Central memory CD4-positive, alpha-beta T cell (primary cell): ENCODE data around the gene RTL3.
"Not testable (repeated sequence)": the region's sequence is repeated elsewhere in the genome, so short reads cannot be mapped to it uniquely, and the experiment has no call there.

Source experiments
- DNase-seq: peaks from one replicate; pipeline ENCODE4 v3.0.0; 2022
- total RNA-seq, 3 experiments: gene quantifications; one replicate each; lab custom pipeline; 2026; lab: John Stamatoyannopoulos, UW

RTL3 gene, protein sequence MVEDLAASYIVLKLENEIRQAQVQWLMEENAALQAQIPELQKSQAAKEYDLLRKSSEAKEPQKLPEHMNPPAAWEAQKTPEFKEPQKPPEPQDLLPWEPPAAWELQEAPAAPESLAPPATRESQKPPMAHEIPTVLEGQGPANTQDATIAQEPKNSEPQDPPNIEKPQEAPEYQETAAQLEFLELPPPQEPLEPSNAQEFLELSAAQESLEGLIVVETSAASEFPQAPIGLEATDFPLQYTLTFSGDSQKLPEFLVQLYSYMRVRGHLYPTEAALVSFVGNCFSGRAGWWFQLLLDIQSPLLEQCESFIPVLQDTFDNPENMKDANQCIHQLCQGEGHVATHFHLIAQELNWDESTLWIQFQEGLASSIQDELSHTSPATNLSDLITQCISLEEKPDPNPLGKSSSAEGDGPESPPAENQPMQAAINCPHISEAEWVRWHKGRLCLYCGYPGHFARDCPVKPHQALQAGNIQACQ
- 0 reads per million in 3 experiments for total RNA-seq

DNA sequence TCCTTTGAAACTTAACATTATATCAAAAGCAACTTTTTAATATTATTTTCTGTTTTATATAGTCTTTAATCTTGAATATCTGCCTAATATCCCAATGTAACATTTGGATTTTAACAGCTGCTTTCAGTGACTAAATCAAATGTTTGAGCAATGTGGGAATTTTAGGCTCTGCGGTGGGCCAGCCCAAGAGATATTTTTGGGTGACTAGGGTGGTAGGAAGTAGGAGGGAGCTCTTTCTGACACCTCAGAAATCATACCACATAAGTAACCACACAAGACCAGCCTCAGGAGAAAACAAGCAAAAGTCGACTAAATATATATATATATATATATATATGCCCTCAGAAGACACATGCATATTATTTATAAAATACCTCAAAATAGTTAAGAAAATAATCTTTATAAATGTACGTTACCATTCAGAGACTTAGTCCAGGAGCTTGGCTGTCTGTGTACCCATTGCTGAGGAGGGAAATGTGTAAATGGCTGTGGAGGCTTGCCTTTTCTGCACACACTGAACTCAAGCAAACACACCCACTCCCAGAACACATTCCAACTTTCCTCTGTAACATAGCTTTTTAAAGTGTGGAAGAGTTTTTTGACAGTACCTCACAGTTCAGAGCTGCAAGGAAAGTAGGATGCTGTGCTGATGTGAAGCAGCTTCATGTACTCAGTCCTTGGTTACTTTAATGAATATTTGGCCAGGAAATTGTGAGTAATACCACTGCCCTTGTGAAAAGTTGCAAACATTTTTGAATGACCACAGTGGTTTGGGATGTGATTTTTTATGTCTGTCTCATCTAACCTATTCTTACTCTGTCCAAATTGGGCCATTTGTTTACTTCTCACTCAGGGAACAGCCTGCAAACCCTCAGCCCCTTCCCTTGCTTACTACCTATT, at the start of gene RTL3:
RTL3 (minus strand) TSS at position 484 of the 900 bp plus-strand sequence. CDS start 908 bp downstream, outside the sequence.
- no peak for DNase-seq

DNA sequence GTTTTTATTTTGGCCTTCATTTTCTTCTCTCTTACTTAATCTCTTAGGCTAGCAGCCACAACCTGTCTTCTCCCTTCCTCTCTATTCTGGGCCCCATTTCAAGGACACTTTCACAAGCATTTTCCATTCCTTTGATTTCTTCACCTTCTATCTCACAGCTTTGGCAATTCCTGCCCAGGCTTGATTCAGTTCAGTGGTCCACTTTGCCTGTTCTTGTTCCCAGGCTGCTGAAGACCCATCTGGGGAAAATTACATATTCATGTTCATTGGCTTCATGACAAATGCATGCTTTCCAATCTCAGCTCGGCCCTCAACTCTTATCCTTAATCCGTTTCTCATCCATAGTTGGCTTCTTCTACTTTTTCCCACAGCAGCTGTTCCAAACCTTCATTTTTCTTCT, 49.7 kb upstream of the RTL3 start:
- no peak for DNase-seq

DNA sequence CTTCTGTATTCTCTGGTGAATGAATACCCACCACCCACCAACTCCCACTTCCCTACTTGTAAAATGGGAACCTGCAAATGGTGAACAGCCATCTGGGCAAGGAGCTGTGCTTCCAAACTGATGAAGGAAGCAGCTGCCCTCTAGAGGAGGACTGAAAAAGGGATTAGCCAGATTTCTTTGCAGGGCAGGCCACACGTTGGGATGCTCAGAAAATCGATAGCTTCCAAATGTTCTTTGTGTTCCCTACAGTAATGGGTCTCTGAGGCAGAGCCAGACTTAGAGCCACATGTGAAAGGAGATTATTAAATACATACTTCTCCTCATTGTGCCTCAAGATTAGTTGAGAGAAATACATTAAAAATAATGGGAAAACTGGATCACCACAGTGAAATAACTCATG, 49.1 kb upstream of the RTL3 start:
- DNase-seq, result no peak

DNA sequence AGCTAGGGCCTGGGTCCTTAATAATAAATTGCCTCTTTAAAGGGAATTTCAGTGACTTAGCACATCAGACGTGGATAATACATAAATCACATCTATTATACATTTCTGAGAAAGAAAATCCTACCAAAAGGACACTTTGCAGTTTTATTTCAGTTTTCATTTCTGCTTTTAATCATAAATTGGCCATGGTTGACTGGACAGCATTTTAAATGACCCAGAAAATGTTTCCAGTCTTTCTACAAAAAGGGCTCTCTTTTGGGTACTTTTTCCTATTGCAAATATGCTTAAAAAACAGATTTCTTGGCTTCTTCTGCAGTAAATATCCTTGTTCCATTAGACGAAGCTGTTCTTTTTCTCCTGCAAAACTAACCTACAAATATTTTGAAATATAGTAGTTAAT, 46.9 kb upstream of the RTL3 start:
- no peak for DNase-seq

DNA sequence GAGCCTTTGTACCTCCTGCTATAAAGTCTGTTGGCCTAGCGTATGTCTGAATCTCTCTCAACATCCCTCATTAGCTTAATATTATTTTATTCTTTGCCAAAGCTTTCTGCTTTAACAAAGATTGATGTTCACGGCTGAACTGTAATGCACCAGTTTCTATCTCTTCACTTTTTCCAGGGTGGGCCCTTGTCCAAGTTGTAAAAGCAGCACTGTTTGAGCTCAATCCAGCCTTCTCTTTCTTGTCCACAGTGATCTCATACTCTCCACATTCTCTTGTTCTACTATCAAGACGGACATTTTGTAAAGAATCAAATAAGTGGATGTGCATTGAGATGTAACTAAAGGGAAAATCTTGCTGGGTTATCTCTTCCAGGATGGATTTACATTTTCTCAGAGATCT, 34.4 kb upstream of the RTL3 start:
- no peak for DNase-seq

DNA sequence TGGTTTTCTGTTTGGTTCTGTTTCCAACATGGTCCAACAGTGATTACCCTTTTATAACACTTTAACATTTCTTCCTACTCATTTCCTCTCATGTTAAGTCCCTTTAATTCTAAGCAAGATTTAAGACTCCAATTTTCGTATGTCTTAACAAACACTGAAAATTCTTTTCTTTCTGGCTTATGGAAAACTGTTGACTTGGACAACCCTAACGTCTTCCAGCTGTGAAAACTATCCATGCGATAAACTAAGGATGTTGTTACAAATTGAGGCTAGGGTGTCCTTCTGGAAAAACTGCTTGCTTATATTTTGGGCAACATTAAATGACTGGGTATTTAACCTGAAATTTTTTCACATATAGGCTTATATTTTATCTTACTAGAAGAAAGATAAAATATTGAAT, 33.9 kb upstream of the RTL3 start:
- no peak for DNase-seq

DNA sequence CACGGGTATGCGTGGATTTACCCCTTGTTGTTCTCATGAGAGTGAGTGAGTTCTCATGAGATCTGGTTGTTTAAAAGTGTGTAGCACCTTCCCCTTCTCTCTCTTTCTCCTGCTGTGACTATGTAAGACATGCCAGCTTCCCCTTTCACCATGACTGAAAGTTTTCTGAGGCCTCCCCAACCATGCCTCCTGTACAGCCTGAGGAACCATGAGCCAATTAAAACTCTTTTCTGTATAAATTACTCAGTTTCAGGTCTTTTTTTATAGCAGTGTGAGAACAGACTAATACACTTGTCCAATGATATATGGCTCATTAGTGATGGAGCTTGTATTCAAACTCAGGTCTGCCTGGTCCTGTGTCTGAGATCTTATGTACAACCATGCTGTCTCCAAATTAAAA, 28.5 kb upstream of the RTL3 start:
- DNase-seq, result no peak

DNA sequence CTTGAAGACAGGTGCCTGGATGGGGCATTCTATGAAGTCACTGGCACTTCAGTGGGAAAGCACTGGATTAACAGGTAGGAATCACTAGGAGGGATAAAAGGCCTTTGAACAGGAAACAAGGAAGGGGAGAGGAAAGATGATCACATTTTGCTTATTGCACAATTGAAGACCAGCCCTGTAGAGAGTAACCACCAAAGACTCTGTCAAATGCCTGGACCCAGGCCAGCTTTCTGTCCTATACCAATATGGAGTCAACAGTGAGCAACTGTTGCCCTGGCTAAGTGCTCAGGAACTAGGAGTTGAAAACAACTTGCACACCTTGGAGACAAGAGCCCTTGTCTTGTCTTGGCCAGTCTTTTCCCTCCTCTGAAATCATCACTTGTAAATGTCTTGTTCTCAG, 14.1 kb upstream of the RTL3 start:
- DNase-seq, result no peak

DNA sequence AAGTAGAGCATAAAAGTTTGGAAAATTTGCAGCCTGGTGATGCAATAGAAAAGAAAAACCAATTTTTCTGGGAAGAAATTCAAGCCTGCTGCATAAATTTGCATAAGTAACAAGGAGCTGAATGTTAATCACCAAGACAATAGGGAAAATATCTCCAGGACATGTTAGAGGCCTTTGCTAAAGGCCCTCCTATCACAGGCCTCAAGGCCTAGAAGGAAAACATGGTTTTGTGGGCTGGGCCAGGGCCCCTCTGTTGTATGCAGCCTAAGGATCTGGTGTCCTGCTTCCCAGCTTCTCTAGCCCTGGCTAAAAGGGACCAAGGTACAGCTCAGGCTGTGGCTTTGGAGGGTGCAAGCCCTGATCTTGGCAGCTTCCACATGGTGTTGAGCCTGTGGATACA, 6.2 kb upstream of the RTL3 start:
- no peak for DNase-seq

DNA sequence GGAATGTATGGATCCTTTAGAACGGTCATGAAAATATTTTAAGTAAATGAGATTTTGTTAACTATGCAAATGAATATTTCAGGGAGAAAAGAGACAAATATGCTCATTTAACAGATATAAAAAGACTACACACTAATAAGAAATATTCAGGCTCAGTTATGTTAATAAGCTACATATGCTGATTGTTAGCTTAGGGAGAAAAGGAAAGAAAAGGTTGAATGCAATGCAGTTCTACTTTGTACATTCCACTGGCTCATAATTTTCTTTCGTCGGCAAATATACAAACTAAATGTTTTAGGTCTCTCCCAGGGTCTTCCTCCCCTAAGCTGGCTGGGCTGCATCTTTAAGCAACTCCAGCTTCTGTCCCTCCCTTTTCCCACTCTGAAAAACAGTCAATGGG, 2.7 kb upstream of the RTL3 start:
- no peak for DNase-seq

DNA sequence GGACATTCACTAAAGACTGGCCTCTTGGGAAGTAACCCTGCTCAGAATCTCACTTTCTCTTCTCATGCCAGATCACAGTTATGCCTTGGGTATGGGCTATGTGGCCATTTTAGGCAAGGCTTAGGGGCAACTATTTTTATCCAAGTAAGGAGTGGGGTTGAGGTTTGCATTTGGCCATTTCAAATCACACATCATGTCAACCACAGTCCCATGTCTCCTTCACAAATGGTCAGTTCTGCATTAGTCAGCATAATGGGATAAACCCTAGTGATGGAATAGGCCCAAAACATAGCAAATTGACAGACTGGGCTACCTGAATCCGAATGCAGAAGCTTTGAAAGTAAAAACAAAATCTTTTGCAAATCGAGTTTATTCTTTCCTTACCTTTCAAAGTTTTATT, 827 bp upstream of the RTL3 start:
- DNase-seq, result no peak

DNA sequence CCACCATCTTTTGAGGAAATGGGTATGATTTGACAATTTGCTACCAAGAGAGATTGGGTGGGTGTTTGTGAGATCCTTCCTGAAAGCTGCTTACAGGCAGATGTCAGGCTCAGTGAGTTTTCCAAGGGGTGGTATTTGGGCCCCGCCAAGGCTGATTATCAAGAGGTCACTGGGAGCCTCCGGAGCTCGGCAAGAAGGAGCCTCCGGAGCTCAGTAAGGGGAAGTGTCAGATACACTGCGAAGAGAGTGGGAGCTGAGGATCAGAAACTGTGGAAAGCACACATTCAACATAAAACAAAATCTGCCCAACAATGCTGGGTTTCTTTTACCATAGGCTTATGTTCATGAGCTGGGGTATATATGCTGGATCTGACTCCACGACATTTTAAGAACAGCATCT, 714 bp downstream of the RTL3 start:
- no peak for DNase-seq

DNA sequence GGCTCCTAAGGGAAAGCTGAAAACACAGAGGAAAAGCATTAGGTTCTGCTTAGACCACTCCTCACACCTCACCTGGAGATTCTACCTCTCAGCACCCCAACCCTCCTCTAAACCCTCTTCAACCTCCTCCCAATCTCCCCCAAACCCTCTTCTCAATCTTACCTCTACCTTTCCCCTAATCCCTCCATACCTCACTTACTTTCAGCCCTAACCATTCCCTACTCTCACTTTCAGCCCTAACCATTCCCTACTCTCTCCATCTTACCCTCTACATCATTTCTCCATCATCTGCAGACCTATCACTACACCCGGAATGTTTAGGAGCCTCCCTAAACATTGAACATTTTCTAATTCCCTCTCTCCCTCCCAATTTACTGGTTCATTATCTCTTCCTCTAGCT, 3.5 kb downstream of the RTL3 start:
- no peak for DNase-seq

DNA sequence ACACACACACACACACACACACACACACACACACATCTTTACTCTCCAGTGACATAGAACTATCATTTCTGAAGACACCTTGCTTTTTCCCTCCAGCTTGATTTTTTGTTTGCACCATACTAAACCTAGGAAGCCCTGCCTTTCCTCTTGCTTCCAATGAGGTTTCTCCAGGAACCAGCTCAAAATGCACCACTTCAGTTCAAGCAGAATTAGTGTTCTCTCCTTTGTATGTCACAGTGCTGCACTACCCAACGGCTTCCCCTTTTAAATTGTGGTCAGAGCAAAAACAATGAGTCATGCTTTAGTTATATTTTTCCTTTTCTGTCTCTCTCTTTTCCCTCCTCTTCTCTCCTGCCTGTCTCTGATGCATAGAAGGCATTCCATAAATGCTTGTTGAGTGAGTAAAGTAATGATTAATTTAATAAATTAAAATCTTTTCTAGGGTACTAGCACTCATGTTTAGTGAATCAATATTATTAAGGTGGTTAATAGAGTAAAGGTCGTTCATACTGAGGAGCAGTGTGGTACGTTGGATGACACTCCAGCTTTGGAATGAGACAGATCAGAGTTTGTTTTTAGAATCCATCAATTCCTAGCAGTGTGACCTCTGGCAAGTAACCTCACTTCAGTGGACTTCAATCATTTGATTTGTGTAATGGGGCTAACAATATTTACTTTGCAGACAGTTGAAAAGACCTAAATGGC, 5.9 kb downstream of the RTL3 start:
- DNase-seq, result no peak

DNA sequence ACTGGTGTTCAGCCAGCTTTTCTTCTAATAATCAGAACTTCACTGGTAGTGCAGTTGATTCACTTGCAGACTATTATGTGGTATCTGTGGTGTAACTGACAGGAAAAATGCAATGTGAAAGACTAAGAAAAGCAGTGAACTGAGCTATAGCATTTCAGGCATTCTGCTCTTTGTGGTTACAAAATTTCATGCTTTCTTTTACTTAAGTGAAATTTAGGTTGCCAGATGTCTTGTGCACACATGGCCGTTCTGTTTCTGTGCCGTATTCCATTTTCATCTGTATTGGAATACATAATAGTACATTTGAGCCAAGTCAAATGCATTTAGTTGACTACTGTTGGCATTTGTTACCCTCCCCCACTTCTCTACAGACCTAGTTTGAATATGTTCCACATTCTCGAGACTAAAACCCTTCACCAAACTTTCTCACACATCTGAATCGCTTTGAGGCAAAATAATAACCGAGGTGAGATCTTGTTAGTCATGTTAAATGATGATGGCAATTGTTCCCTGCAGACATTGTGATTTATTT, 8.2 kb downstream of the RTL3 start:
- DNase-seq, result no peak

DNA sequence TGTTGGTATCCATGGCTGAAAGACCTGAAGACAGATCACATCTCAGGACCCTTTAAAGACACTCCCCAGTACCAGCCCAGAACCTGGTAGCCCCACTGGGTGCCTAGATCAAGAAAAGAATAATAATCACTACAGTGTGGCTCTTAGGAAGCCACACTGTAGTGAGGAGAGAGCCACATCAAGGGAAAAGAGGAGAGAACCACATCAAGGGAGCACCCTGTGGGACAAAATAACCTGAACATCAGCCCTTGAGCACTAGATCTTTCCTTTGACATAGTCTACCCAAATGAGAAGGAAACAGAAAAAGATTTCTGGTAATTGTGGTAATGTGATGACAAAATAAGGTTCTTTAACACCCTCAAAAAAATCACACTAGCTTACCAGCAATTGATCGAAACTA, 15.3 kb downstream of the RTL3 start:
- peak; percentile 50 for DNase-seq

DNA sequence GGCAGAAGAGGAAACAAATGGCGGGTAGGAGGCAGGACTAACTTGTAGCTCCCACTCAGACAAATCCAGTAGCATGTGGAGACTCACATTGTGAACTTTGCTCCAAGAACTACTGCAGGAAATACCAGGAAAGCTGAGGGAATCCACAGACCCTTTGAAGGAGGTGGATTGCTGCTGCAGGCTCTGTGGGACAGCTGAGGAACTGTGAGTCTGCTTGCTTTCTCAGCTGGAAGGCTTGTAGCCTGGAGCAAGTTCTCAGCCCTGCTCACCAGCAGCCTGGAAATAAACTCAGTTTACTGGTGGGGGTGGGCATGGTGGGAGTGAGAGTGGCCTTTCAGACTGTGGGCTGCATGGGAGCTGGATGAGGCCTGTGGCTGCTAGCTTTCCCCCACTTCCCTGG, 16.0 kb downstream of the RTL3 start:
- DNase-seq, result no peak

DNA sequence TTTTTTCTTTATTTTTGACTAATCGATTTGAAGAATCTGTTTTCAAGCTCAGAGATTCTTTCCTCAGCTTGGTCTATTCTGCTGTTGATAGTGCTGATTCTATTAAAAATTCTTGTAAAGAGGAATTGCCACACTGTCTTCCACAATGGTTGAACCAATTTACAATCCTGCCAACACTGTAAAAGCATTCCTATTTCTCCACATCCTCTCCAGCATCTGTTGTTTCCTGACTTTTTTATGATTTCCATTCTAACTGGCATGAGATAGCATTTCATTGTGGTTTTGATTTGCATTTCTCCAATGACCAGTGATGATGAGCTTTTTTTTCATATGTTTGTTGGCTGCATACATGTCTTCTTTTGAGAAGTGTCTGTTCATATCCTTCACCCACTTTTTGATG, 23.0 kb downstream of the RTL3 start:
- not testable (repeated sequence) for DNase-seq

DNA sequence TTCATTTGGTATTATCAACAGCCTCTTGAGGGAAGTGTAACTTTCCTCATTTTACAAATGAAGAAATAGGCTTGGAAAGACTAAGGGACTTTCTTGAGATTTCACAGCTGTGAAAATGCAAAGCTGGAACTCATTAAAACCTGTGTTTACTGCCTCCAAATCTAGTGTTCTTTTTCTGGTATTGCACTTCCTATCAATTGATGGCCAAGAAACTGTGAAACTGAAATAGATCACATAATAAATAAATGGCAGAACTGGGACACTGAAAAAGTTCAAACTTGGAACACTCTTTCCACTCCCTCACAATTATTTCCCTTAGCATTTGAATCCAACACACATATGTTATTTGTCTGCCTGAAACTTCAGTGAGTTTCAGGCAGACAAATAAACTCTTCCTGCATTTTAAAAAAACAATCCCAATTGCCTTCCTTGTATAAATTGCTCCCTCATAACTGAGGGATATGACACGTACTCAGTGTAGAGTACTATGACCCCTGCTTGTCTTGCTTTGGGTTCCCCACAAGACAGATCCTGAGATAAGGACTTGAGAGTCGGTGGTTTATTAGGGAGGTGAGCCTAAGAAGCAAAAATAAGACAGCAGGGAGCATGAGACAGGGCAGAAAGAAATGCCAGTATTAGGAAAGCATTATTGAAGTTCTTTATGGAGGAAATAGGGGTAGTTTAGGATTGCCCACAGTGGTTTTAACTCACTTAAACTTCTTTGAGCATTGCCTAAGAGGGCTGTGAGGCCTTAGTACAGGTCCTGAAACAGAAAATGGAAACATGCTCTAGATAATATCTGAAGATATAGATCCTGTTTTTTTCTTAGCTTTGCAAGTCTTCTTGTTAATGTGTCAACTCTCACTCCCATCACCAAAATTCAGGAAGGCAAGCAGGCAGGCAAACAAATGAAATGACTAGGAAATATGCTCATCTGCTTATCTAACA, 33.9 kb downstream of the RTL3 start:
- no peak for DNase-seq

DNA sequence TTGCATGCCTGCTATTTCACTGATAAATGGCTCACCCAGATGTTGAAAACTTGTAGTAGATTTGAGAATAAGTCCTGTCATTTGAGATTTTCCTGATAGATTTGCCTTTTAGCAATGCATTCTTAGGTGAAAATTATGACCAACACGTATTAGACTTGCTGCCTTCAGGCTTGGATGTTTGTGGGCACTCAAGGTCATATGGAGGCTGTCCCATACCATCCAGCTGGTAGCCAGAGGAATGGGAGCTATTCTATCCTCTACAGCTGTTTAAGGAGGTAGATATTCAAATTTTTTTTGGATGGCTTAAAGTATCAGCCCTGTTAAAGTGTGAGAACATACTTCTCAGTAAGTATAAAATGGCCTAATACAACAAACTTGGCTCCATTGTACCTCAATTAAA, 34.7 kb downstream of the RTL3 start:
- no peak for DNase-seq

DNA sequence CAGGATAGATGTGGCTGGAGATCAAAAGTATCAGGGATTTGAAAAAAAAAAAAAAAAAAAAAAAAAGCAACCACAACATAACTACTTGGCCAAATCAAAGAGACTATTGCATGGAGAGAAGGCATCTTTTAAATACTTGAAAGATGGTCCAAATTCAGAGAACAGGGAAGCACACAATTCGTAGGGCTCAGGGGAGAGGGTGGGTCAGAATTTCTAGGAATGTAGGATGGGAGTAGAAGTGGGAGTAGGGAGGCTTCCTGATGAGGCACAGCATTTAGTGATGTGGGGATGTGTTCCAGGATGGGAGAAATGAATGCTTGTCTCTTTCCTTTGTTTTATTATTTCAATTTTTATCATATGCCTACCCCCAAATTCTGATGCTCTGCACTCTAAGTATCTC, 36.3 kb downstream of the RTL3 start:
- DNase-seq, result no peak

DNA sequence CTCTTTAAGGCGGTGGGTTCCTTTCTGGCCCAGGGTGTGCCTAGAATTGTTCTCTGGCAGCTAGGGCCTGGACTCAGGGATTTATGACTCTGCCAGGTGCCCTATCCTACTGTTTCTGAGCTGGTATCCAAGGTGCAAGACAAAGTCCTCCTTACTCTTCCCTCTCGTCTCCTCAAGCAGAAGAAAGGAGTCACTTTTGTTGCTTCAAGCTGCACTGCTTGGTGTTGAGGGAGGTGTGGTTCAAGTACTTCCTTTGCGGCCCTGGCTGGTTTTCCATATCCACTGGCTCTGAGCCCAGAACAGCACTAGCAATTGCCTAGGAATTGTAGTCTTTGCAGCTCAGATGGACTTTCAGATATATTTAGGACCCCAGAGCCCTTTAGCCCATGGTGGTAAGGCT, 39.3 kb downstream of the RTL3 start:
- no peak for DNase-seq
